ENCODE data around the gene NFATC2.

DNA sequence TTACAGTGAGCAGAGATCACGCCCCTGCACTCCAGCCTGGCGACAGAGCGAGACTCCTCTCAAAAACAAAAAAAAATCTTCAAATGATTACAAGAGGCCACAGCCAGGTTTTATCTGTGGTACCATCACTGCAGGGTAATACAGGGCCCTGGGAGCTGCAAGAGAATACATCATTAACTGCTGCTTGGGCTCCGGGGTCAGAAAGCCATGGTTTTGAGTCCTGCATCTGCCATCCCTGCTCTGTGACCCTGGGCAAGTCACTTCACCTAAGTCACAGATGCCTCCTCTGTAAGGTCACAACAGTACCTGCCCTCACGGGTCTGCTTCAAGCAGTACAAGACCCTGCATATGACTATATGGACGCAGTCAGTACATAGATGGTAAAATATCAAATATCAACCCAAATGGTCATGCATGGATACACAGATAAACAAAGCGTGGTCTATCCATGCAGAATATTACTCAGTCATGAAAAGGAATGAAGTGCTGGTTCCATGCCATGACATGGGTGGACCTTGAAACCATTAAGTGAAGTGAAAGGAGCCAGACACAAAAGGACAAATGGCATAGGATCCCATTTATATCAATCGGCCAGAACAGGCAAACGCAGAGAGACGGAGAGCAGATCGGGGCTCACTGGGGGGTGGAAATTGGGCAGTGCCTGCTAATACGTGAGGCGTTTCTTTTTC lies 83.6 kb downstream of the NFATC2 start:
- TF ChIP-seq, protein P1, sequence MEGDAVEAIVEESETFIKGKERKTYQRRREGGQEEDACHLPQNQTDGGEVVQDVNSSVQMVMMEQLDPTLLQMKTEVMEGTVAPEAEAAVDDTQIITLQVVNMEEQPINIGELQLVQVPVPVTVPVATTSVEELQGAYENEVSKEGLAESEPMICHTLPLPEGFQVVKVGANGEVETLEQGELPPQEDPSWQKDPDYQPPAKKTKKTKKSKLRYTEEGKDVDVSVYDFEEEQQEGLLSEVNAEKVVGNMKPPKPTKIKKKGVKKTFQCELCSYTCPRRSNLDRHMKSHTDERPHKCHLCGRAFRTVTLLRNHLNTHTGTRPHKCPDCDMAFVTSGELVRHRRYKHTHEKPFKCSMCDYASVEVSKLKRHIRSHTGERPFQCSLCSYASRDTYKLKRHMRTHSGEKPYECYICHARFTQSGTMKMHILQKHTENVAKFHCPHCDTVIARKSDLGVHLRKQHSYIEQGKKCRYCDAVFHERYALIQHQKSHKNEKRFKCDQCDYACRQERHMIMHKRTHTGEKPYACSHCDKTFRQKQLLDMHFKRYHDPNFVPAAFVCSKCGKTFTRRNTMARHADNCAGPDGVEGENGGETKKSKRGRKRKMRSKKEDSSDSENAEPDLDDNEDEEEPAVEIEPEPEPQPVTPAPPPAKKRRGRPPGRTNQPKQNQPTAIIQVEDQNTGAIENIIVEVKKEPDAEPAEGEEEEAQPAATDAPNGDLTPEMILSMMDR (IDR thresholded peaks at IDR 0.05; ENCODE audit: low read length), result no peak
- no peak for TF ChIP-seq EZH2 (IDR thresholded peaks at IDR 0.05; ENCODE audit: borderline replicate concordance, low read length)
